GM06990 (cell line): ENCODE results near the gene EML6.
A peak's percentile ranks its signal among the peaks of the same experiment; 100 is the strongest.

Experiments
- DNase-seq: peaks from one replicate; pipeline ENCODE4 v3.0.0-alpha.2; 2011; ENCODE audit not compliant: insufficient read length; ENCODE audit errors: extremely low read depth
- H3K27me3 ChIP-seq: replicated peaks from 2 replicates; pipeline ENCODE4 v1.6.0; 2011; ENCODE audit warnings: low read length; ENCODE audit not compliant: control insufficient read depth, insufficient read depth
- H3K36me3 ChIP-seq: 2 replicates; pipeline ENCODE4 v1.5.1; 2011; ENCODE audit warnings: low read length; ENCODE audit not compliant: control insufficient read depth, insufficient read depth
- H3K4me3 ChIP-seq: replicated peaks from 2 replicates; pipeline ENCODE4 v1.5.1; 2011; ENCODE audit warnings: low read depth, mild to moderate bottlenecking, control low read depth, low read length
- CTCF ChIP-seq: IDR thresholded peaks from 2 replicates; pipeline ENCODE4 v1.5.1; 2011; ENCODE audit warnings: low read length, control low read depth, mild to moderate bottlenecking, inconsistent platforms; ENCODE audit not compliant: insufficient read depth, poor library complexity, severe bottlenecking

Gene EML6

GRCh38 chr2:54738281-54738680 lies 14.8 kb downstream of the EML6 start:
- no peaks in the 10 kb centered on the region; the same call in 1 of the 2 replicates for H3K27me3 ChIP-seq
- no peaks in the 10 kb centered on the region for H3K36me3 ChIP-seq
- no peak for DNase-seq
- no peak for TF ChIP-seq CTCF
- H3K4me3 ChIP-seq = no peak overlapping the region

- no peak for DNase-seq
- no peak for TF ChIP-seq CTCF
- Histone ChIP-seq H3K4me3 (no peak overlapping the region), H3K27me3 (no peaks in the 10 kb centered on the region; the same call in 1 of the 2 replicates), H3K36me3 (no peaks in the 10 kb centered on the region)
These were observed 16.9 kb downstream of the EML6 start for GRCh38 chr2:54740333-54740732.

GRCh38 chr2:54741250-54741649 lies 17.8 kb downstream of the EML6 start:
- Histone ChIP-seq H3K27me3 (no peaks in the 10 kb centered on the region; the same call in none of the 2 replicates), H3K36me3 (no peaks in the 10 kb centered on the region), H3K4me3 (no peak overlapping the region)
- no peak for DNase-seq
- no peak for TF ChIP-seq CTCF

GRCh38 chr2:54750040-54750439 lies 26.6 kb downstream of the EML6 start:
- Histone ChIP-seq H3K36me3 (no peaks in the 10 kb centered on the region), H3K27me3 (no peaks in the 10 kb centered on the region; the same call in 1 of the 2 replicates), H3K4me3 (no peak overlapping the region)
- DNase-seq = no peak
- no peak for TF ChIP-seq CTCF

GRCh38 chr2:54752439-54752838 lies 29.0 kb downstream of the EML6 start:
- no peaks in the 10 kb centered on the region for H3K27me3 ChIP-seq
- no peak for DNase-seq
- no peak for TF ChIP-seq CTCF
- H3K4me3 ChIP-seq = no peak overlapping the region
- H3K36me3 ChIP-seq = no peaks in the 10 kb centered on the region

GRCh38 chr2:54755641-54756326 lies 32.3 kb downstream of the EML6 start:
- Histone ChIP-seq H3K4me3 (0 out of 2 replicates have a peak overlapping the region, but pooled peaks have one; percentile 6), H3K27me3 (no peaks in the 10 kb centered on the region), H3K36me3 (no peaks in the 10 kb centered on the region)
- peak; percentile 33 for TF ChIP-seq CTCF
- peak; percentile 48 for DNase-seq
